Endodermal cell (in vitro differentiated cells): ENCODE measurements around the gene ADIPOQ. TPM values are rescaled to one million over a fixed set of nuclear protein-coding genes. Genes with fewer than 3 reads are reported as not detected.

Experiments used
- DNase-seq: peaks from one replicate; pipeline ENCODE4 v3.0.0-alpha.2; 2017
- H3K27ac ChIP-seq: 2 replicates; pipeline ENCODE4 v1.5.1; 2013; ENCODE audit warnings: mild to moderate bottlenecking, low read depth, low read length, moderate library complexity
- H3K27me3 ChIP-seq: 2 replicates; pipeline ENCODE4 v1.6.1; 2013; ENCODE audit warnings: mild to moderate bottlenecking, low read length, moderate library complexity; ENCODE audit not compliant: insufficient read depth, control insufficient read depth, poor library complexity, severe bottlenecking
- H3K36me3 ChIP-seq: 2 replicates; pipeline ENCODE4 v1.7.0; 2013; ENCODE audit warnings: mild to moderate bottlenecking, low read length, moderate library complexity; ENCODE audit not compliant: control insufficient read depth, insufficient read depth
- H3K4me1 ChIP-seq: one replicate; pipeline ENCODE4 v1.7.0; 2013; ENCODE audit warnings: low read length; ENCODE audit not compliant: control insufficient read depth, insufficient read depth
- H3K4me3 ChIP-seq: 2 replicates; pipeline ENCODE4 v1.5.1; 2013; ENCODE audit warnings: mild to moderate bottlenecking, low read length, moderate library complexity
- H3K9ac ChIP-seq: 2 replicates; pipeline ENCODE4 v1.6.1; 2013; ENCODE audit warnings: mild to moderate bottlenecking, low read length, moderate library complexity; ENCODE audit not compliant: poor library complexity, severe bottlenecking; ENCODE audit errors: extremely low read depth
- H3K9me3 ChIP-seq: 2 replicates; pipeline ENCODE4 v1.6.1; 2013; ENCODE audit warnings: mild to moderate bottlenecking, low read length, moderate library complexity; ENCODE audit not compliant: control insufficient read depth
- H3K27ac Mint-ChIP-seq: 2 replicates; pipeline ENCODE4 v1.8.0; 2020; ENCODE audit warnings: mixed read lengths
- H3K27me3 Mint-ChIP-seq: 2 replicates; pipeline ENCODE4 v1.8.0; 2021; ENCODE audit warnings: mild to moderate bottlenecking, mixed read lengths; ENCODE audit not compliant: insufficient read depth
- H3K36me3 Mint-ChIP-seq: 2 replicates; pipeline ENCODE4 v1.8.0; 2020; ENCODE audit warnings: low read depth, mixed read lengths
- H3K4me1 Mint-ChIP-seq: 2 replicates; pipeline ENCODE4 v1.8.0; 2020; ENCODE audit warnings: mixed read lengths
- H3K4me3 Mint-ChIP-seq: 2 replicates; pipeline ENCODE4 v1.8.0; 2020; ENCODE audit warnings: mild to moderate bottlenecking, moderate library complexity, mixed read lengths
- H3K9me3 Mint-ChIP-seq: 2 replicates; pipeline ENCODE4 v1.8.0; 2020; ENCODE audit warnings: mild to moderate bottlenecking, mixed read lengths
- WGBS, 2 experiments: methylation state at CpG; one replicate each; pipeline versions ENCODE4 v1.1.5 to v1.1.7; 2013; ENCODE audit warnings: missing lambda C conversion rate in 2 of 2, mixed read lengths in 1 of 2; ENCODE audit not compliant: insufficient coverage in 1 of 2, insufficient read length in 1 of 2; 5-methylcytosine and 5-hydroxymethylcytosine counted together
- total RNA-seq, 2 donors: library from RNA; stranded (reverse); fragmentation: NEBNext Ultra II Directional in 1 of 2; extraction: Animal tissue kit (Norgen Biotek cat#: 25700) in 1 of 2; gene quantifications; 2 replicates in 1 of 2; 3 replicates in 1 of 2; pipeline ENCODE4 v1.2.1, GENCODE V29; 2021
- TF ChIP-seq, protein P1 (sequence below): fragments of 200-600 bp; sonication (generic); conservative IDR thresholded peaks from 2 replicates; pipeline ENCODE4 v1.5.0; 2021; ENCODE audit warnings: antibody characterized with exemption, mild to moderate bottlenecking

ADIPOQ gene
- total RNA-seq, 2 donors from 2014 or later = not detected

GRCh38 chr3:186825872-186826409 lies 16.6 kb upstream of the ADIPOQ start:
- Mint-ChIP-seq H3K4me3 (peak overlapping the region; percentile 52), H3K36me3 (no peaks in the 10 kb centered on the region), H3K9me3 (no peaks in the 10 kb centered on the region), H3K27ac (no peak overlapping the region), H3K4me1 (peaks cover 22% of the 10 kb centered on the region), H3K27me3 (peaks cover 67% of the 10 kb centered on the region)
- H3K27ac ChIP-seq = no peak overlapping the region
- H3K36me3 ChIP-seq = no peaks in the 10 kb centered on the region
- H3K4me3 ChIP-seq = peak overlapping the region; percentile 64
- H3K9me3 ChIP-seq = no peaks in the 10 kb centered on the region
- no peak overlapping the region for H3K9ac ChIP-seq
- peaks cover 65% of the 10 kb centered on the region for H3K27me3 ChIP-seq
- no peak for DNase-seq
- TF ChIP-seq, protein P1, sequence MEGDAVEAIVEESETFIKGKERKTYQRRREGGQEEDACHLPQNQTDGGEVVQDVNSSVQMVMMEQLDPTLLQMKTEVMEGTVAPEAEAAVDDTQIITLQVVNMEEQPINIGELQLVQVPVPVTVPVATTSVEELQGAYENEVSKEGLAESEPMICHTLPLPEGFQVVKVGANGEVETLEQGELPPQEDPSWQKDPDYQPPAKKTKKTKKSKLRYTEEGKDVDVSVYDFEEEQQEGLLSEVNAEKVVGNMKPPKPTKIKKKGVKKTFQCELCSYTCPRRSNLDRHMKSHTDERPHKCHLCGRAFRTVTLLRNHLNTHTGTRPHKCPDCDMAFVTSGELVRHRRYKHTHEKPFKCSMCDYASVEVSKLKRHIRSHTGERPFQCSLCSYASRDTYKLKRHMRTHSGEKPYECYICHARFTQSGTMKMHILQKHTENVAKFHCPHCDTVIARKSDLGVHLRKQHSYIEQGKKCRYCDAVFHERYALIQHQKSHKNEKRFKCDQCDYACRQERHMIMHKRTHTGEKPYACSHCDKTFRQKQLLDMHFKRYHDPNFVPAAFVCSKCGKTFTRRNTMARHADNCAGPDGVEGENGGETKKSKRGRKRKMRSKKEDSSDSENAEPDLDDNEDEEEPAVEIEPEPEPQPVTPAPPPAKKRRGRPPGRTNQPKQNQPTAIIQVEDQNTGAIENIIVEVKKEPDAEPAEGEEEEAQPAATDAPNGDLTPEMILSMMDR = no peak
- peaks cover 6% of the 10 kb centered on the region for H3K4me1 ChIP-seq
- WGBS, 2 experiments = 35 to 40% methylated on average over 11 of the region's 11 CpGs

DNA sequence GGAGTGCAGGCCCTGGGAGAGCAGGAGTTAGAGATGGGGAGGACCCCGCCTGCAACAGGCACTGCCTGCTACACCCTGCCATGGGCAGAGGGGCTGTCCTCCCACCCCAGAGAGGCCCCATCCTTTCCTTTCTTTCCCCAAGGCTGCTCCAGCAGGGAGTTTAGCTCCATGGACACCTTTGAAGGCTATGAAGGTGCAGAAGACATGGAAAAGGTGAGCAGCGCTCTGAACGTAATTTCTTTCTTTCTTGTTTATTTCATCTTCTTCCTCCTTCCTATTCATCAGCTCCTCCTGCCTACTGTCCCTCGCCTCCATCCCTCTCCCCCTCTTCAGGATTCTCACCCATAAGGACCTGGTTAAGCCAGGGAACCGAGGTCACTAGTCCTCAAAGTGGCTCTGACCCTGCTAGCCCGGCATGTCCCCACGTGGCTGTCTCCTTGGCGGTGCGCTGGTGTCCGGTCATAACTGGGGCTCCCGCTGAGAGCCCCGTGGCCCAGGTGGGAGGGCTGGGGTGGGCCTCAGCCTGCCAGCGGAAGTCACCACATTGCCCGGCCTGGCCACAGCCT lies 16.0 kb upstream of the ADIPOQ start:
- Histone ChIP-seq H3K27ac (no peak overlapping the region), H3K4me3 (peak overlapping the region; percentile 64), H3K9ac (no peak overlapping the region), H3K9me3 (no peaks in the 10 kb centered on the region), H3K36me3 (no peaks in the 10 kb centered on the region), H3K4me1 (peaks cover 6% of the 10 kb centered on the region), H3K27me3 (peaks cover 71% of the 10 kb centered on the region)
- Mint-ChIP-seq H3K27ac (no peak overlapping the region), H3K36me3 (no peaks in the 10 kb centered on the region), H3K27me3 (peaks cover 72% of the 10 kb centered on the region), H3K4me1 (peaks cover 22% of the 10 kb centered on the region), H3K4me3 (peak overlapping the region; percentile 52), H3K9me3 (no peaks in the 10 kb centered on the region)
- peak; percentile 68 for DNase-seq
- TF ChIP-seq, protein P1 = no peak
- WGBS, 2 experiments = 17 to 33% methylated on average over 3 to 14 of the region's 14 CpGs

DNA sequence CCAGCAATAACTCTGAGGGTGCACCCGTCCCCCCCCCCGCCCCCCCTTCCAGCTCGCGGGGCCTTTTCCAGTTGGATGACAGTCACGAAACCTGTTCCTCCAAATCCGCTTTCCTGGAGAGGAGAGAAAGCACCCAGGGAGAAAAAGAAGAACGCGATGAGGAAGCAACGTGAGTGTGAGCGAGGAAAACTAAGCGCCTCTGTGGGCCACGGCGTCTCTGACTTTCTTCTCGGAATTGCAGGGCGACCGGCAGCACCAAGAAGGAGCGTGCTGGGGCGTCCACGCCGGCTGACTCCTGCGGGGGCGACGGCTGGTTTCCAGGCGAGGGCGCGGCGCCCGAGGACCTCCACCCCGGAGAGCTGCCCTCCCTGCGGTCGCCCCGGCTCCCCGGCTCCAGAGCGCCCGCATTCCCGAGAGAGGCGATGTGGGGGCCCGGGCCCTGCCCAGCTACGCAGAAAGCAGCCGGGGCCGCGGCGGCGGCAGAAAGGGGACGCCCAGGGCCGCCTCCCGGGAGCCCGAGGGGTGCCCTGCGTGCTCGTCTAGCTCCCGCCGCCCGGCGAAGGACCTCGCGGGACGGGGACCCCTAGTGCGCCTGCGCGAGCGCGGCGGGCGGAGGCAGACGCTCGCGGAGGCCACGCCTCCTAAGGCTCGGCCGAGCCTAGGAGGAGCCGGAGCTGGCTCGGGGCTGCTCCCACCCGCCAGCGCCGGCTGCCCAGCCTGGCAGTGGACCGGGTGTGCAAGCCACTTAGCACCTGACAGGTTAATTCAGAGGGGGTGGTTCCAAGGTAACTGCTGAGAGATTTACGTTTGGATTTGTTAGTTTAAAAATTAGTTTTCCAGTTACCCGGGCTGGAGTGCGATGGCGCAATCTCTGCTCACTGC lies 15.3 kb upstream of the ADIPOQ start:
- 2 to 4% methylated on average over 60 to 80 of the region's 80 CpGs for WGBS, 2 experiments
- Histone ChIP-seq H3K9me3 (no peaks in the 10 kb centered on the region), H3K27ac (no peak overlapping the region), H3K9ac (no peak overlapping the region), H3K27me3 (peaks cover 78% of the 10 kb centered on the region), H3K4me1 (peaks cover 6% of the 10 kb centered on the region), H3K4me3 (peak overlapping the region; percentile 73), H3K36me3 (no peaks in the 10 kb centered on the region)
- H3K27me3 Mint-ChIP-seq = peaks cover 79% of the 10 kb centered on the region
- no peaks in the 10 kb centered on the region for H3K9me3 Mint-ChIP-seq
- TF ChIP-seq, protein P1 = no peak
- no peaks in the 10 kb centered on the region for H3K36me3 Mint-ChIP-seq
- H3K4me3 Mint-ChIP-seq = peak overlapping the region; percentile 52
- H3K27ac Mint-ChIP-seq = no peak overlapping the region
- peaks cover 22% of the 10 kb centered on the region for H3K4me1 Mint-ChIP-seq
- peak; percentile 90 for DNase-seq
